IPS-NIHi11 (cell line): Measurements from ENCODE around the gene ZNF319.

Experiments
- DNase-seq: peaks from one replicate; pipeline ENCODE4 v3.0.0; 2012; ENCODE audit warnings: mixed read lengths, low spot score

Gene ZNF319

DNA sequence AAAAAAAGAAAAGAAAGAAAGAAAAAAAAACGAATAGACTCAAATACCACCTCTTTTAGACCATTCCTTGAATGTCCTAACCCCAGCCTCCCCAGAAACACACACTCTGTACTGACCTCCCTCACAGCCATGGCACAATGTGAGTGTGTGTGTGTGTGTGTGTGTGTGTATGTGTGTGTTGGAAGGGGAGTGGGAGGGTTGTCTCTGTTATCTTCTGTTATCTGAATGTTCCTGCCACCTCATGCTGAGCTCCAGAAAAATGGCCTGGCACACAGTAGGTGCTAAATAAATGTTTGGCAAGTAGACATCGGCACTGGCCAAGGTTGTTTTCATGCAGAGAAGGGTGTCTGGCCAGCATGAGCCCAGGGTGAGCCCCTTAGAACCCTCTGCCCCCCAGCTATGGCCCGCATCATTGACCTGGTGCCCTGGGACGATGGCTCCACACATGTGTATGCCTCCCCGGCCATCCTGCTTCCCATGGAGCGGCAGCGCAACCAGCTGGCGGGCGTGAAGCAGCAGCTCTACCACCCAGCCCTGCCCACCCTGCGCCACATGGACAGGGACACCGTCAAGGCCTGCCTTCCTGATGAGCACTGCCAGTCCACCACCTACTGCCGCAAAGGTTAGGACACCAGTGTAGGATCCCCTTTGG, 22.9 kb downstream of the ZNF319 start:
- no peak for DNase-seq

- no peak for DNase-seq
These were observed 24.1 kb downstream of the ZNF319 start for GRCh38 chr16:57976331-57976796.

GRCh38 chr16:57972306-57972705, 28.2 kb downstream of the ZNF319 start:
- DNase-seq, result no peak

DNA sequence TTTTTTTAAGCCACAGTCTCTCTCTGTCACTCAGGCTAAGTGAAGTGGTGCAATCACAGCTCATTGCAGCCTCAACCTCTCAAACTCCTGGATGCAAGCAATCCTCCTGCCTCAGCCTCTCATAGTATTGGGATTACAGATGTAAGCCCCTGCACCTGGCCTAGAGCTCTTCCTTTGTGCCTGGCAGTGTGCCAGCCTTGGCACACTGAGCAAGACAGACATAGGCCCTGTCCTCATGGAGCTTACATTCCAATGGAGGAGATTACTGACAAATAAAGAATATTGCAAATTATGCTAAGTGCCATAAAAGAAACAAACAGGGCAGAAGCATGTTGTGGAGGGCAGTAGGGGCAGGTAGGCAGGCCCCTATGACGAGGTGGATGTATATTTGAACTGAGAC, 28.6 kb downstream of the ZNF319 start:
- DNase-seq, result no peak

DNA sequence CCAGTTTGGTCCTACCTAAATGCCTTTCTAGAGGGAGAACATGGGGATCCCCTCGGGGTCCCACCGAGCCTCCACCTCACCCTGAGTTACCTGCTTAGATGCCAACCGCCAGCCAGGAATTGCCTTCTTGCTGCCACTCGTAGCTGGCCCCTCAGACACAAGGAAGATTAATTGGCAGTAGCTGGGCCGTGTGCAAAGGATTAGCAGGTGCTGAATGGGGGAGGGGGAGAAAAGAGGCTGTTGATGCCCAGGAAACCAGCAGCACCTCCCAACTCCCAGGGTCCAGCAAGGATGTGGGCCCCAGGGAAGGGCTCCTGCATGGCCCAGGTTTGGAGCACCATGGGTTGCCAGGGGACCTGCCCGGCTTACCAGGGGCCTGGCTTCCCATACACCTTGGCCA, 29.5 kb downstream of the ZNF319 start, which contains the start of gene CNGB1:
Gene CNGB1 (minus strand): TSS at position 159 of the 400 bp plus-strand sequence. CDS start 3,842 bp downstream, outside the sequence.
- DNase-seq, result no peak

- no peak for DNase-seq
These were observed 30.2 kb downstream of the ZNF319 start for GRCh38 chr16:57970319-57970718.

DNA sequence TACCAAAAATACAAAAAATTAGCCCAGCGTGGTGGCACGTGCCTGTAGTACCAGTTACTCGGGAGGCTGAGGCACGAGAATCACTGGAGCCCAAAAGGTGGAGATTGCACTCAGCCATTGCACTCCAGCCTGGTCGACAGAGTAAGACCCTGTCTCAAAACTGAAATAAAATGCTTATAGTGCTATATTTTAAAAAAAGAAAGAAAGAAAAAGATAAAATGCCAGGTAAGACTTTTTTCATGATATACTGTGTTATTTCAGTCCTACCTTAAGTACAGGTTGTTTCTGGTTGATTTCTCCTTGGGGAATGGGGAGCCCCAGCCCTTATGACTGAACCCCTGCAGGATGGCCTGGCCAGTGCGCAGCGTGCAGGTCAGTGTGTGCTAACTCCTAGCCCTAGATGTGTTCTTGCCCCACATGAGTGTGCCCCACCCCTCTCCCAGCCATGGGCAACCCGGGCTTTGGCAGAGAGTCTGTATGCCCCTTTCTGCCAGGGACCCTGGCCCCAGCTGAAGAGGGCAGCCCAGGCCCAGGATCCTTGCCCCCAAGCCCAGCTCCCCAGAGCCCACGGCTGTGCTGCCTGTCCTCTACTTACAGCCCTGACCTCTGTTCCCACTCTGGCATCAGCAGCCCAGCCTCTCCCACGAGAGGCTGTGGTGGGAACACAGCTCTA, 30.9 kb downstream of the ZNF319 start:
- no peak for DNase-seq

DNA sequence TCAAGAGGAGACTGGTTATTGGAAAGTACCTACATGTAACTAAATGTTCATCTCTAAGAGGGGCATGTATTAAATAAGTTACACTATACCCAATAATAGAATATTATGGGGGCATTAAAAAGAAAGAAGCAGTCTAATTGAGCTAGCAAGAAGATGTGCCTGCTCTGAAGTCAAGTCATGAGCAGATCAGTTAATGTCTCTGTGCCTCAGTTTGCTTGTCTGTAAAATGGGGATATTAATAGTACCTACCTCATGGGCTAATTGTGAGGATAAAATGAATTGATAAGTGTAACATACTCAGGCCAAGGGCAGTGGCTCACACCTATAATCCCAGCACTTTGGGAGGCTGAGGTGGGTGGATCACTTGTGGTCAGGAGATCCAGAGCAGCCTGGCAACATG, 32.6 kb downstream of the ZNF319 start:
- DNase-seq, result no peak

GRCh38 chr16:57966986-57967385, 33.5 kb downstream of the ZNF319 start:
- no peak for DNase-seq

DNA sequence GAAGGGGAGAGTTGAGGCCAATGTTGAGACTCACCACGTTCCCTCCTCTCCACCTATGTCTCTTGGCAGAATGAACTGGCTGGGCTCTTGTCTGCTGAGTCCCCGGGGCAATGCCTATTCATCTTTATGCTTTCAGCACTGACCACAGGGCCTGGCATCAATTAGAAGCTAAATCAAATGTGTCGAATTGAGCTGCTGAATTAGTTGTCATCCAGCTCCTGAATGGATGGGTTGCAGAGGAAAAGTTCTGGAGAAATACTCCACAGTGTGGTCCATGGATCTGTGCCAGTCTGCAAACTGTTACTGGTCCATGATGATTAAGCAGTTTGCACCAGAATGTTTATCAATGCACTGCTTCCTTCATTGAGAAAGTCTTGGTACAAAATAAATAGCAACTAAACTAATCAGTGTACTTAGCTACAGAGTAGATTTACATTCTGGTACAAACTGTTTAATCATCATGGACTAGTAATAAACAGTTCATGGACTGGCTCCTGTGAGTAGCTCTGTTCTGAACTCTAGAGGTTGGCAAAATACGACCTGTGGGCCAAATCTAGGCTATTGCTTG, 34.2 kb downstream of the ZNF319 start:
- DNase-seq, result no peak

- DNase-seq, result no peak
These were observed 36.2 kb downstream of the ZNF319 start for GRCh38 chr16:57964157-57964700.

DNA sequence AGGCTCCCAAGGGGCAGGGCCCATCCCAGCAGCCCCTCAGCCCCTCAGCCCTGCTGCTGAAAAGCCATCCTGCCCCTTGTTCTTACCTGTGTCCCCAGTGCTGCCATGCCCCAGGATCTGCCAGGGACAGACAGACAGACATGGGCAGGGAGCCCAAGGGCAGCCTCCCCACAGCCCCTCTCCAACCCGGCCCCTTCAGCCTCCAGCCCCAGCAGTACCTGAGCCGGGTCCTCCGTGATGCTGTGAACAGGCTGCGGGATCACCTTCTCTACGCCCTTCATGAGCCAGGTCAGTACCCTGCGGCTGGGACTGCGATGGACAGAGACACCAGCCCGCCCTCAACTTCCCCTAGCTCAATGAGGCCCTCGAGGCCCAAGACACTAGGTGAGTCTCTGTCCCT, 37.7 kb downstream of the ZNF319 start:
- no peak for DNase-seq

GRCh38 chr16:57962046-57962445, 38.4 kb downstream of the ZNF319 start:
- no peak for DNase-seq

DNA sequence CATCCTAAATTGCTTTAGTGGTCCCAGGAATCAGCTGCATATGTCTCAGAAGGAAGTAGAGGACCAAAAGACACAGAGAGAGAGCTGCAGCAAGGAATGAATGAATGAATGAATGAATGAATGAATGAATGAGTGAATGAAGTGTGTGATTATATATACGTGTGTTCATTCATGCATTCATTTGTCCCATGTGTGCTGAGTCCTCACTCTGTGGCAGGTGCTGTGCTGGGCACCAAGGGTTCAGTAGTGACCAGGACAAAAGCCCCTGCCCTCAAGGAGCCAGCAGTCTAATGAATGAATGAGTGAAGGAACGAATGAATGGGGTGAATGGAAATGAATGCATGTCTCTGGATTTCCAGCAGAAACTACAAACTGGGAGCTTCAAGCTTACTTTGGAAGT, 38.9 kb downstream of the ZNF319 start:
- DNase-seq, result no peak

- no peak for DNase-seq
These were observed 39.5 kb downstream of the ZNF319 start for GRCh38 chr16:57960826-57961472.

GRCh38 chr16:57960310-57960709, 40.2 kb downstream of the ZNF319 start:
- DNase-seq, result no peak

- DNase-seq, result no peak
These were observed 40.7 kb downstream of the ZNF319 start for GRCh38 chr16:57959804-57960203.

DNA sequence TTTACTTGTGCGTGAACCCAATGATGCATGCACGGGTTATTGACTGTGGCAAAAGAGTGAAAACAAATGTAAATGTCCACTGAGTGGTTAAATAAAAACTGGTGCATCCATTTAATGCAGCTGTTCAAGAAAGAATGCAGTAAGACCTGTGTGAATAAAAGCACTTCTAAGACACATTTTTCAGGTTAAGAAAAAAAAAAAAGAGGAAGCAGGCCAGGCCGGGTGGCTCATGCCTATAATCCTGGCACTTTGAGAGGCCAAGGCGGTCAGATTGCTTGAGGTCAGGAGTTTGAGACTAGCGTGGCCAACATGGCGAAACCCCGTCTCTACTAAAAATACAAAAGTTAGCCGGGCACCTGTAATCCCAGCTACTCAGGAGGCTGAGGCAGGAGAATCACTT, 41.4 kb downstream of the ZNF319 start:
- DNase-seq, result no peak

DNA sequence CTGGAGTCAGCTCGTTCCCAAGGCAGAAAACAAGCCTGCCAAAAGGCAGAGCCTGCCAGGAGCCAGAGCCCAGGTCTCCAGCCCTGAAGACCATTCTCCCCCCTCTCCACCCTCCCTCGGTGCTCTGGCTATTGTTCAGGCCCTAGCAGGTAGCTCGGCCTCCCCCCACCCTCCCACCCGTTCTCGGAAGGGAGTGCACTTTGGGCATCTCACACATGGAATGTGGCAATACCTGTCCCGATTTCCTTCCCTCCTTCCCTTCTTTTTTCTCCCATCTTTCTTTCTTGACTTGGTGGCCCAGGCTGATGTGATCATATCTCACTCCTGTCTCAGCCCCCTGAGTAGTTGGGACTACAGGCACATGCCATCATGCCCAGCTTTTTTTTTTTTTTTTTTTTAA, 41.9 kb downstream of the ZNF319 start:
- no peak for DNase-seq

DNA sequence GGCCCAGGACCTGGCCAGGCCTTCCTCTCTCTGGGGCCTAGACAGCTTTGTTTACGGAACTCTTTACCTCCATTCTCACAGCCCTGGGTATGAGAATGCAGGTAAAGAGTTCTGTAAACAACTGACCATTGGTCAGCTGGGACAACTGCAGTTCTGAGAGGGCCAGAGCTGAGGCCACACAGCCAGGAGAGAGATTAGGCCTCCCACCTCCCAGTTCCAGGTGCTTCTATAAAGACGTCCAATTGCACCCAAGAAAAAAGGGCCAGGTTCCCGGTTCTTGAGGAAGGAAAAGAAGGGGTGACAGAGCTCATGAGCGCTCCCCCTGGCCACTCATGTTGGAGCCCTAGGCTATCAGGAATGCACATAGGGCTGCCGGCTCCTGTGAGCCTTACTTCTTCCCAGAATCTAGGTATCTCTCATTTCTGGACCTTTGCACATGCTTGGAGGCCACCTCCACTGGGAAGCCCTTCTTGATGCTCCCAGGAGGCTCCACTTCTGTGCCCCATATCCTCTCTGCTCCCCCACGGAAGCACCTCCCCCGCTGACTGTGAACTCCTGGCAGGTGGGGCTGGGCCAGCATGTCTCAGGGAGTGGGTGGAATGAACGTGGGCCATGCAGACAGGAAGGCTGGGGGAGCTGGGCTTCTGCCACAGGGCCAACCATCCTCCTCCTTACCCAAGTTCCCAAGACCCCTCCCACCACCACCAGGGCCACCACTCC, 42.6 kb downstream of the ZNF319 start:
- DNase-seq, result no peak

GRCh38 chr16:57956924-57957672, 43.4 kb downstream of the ZNF319 start:
- no peak for DNase-seq
